GM23338 (cell line): ENCODE measurements around the gene OR10G7. TPM values are rescaled to one million over a fixed set of nuclear protein-coding genes. Genes with fewer than 3 reads are reported as not detected.
A peak's percentile ranks its signal among the peaks of the same experiment; 100 is the strongest.

Experiments
- ATAC-seq: fragments of 200-7000 bp; cut with Tn5 transposase; 3 replicates; pipeline ENCODE4 v1.9.1; 2020
- DNase-seq: peaks from one replicate; pipeline ENCODE4 v3.0.0-alpha.2; 2015; ENCODE audit warnings: low spot score
- H2AFZ ChIP-seq: fragments of 200-600 bp; sonication (generic); 2 replicates; pipeline ENCODE4 v1.8.0; 2016; ENCODE audit warnings: antibody characterized with exemption, mild to moderate bottlenecking, moderate library complexity
- H3F3A ChIP-seq: fragments of 200-600 bp; sonication (generic); replicated peaks from 2 replicates; pipeline ENCODE4 v1.8.0; 2017; ENCODE audit warnings: antibody characterized with exemption, mixed run types, low read depth
- H3K27ac ChIP-seq: fragments of 200-600 bp; sonication (generic); 2 replicates; pipeline ENCODE4 v1.6.1; 2016; ENCODE audit warnings: low read depth
- H3K27me3 ChIP-seq: fragments of 200-600 bp; sonication (generic); 2 replicates; pipeline ENCODE4 v1.8.0; 2016; ENCODE audit warnings: mild to moderate bottlenecking, mixed run types, moderate library complexity; ENCODE audit not compliant: insufficient read depth
- H3K36me3 ChIP-seq: fragments of 200-600 bp; sonication (generic); 2 replicates; pipeline ENCODE4 v1.8.0; 2016; ENCODE audit warnings: mild to moderate bottlenecking; ENCODE audit not compliant: insufficient read depth
- H3K4me1 ChIP-seq: fragments of 200-600 bp; sonication (generic); 2 replicates; pipeline ENCODE4 v1.8.0; 2016; ENCODE audit warnings: mild to moderate bottlenecking, moderate library complexity; ENCODE audit not compliant: insufficient read depth
- H3K4me2 ChIP-seq: fragments of 200-600 bp; sonication (generic); 2 replicates; pipeline ENCODE4 v1.7.1; 2017; ENCODE audit warnings: mixed run types
- H3K4me3 ChIP-seq: fragments of 200-600 bp; sonication (generic); 2 replicates; pipeline ENCODE4 v1.6.1; 2016; ENCODE audit warnings: mixed run types
- H3K79me2 ChIP-seq: fragments of 200-600 bp; sonication (generic); replicated peaks from 2 replicates; pipeline ENCODE4 v1.8.0; 2017; ENCODE audit warnings: mild to moderate bottlenecking; ENCODE audit not compliant: insufficient read depth
- H3K9me2 ChIP-seq: fragments of 200-600 bp; sonication (generic); 2 replicates; pipeline ENCODE4 v1.8.0; 2017; ENCODE audit not compliant: insufficient read depth
- H4K20me1 ChIP-seq: fragments of 200-600 bp; sonication (generic); replicated peaks from 2 replicates; pipeline ENCODE4 v1.8.0; 2017; ENCODE audit warnings: mild to moderate bottlenecking; ENCODE audit not compliant: insufficient read depth
- H3K27ac Mint-ChIP-seq: 2 replicates; pipeline ENCODE4 v1.8.0; 2020; ENCODE audit warnings: inconsistent platforms, mild to moderate bottlenecking, moderate library complexity, mixed read lengths
- H3K27me3 Mint-ChIP-seq: 3 replicates; pipeline ENCODE4 v1.8.0; 2022; ENCODE audit warnings: low read depth, mild to moderate bottlenecking, moderate library complexity, mixed read lengths, inconsistent platforms; ENCODE audit not compliant: insufficient read depth, poor library complexity
- H3K36me3 Mint-ChIP-seq: 3 replicates; pipeline ENCODE4 v1.8.0; 2021; ENCODE audit warnings: low read depth, mild to moderate bottlenecking, inconsistent platforms, moderate library complexity, mixed read lengths
- H3K4me1 Mint-ChIP-seq: 3 replicates; pipeline ENCODE4 v1.8.0; 2020; ENCODE audit warnings: mild to moderate bottlenecking, inconsistent platforms, mixed read lengths
- H3K4me3 Mint-ChIP-seq: 3 replicates; pipeline ENCODE4 v1.8.0; 2021; ENCODE audit warnings: moderate library complexity, mild to moderate bottlenecking, inconsistent platforms, mixed read lengths
- H3K9me3 Mint-ChIP-seq: 3 replicates; pipeline ENCODE4 v1.8.0; 2020; ENCODE audit warnings: moderate library complexity, mild to moderate bottlenecking, inconsistent platforms, mixed read lengths
- EZH2 ChIP-seq: fragments of 200-600 bp; sonication (generic); IDR thresholded peaks from one replicate; pipeline ENCODE4 v1.8.0; 2017; ENCODE audit warnings: antibody characterized with exemption, mild to moderate bottlenecking, low read depth; ENCODE audit not compliant: unreplicated experiment
- EZH2phosphoT487 ChIP-seq: fragments of 200-600 bp; sonication (generic); IDR thresholded peaks from one replicate; pipeline ENCODE4 v1.8.1; 2018; ENCODE audit warnings: antibody characterized with exemption; ENCODE audit not compliant: unreplicated experiment
- NANOG ChIP-seq: IDR thresholded peaks from 2 replicates; pipeline ENCODE4 v1.6.1; 2016; ENCODE audit warnings: antibody characterized with exemption, borderline replicate concordance
- POLR2AphosphoS5 ChIP-seq: IDR thresholded peaks from 2 replicates; pipeline ENCODE4 v1.6.1; 2016; ENCODE audit warnings: antibody characterized with exemption, low read depth
- STAT1 ChIP-seq: IDR thresholded peaks from one replicate; pipeline ENCODE4 v1.6.1; 2016; ENCODE audit warnings: antibody characterized with exemption; ENCODE audit not compliant: unreplicated experiment
- ZNF114 ChIP-seq: fragments of 250-450 bp; sonication (Bioruptor Pico); IDR thresholded peaks from 2 replicates; pipeline ENCODE4 v1.5.0; 2020; ENCODE audit warnings: mild to moderate bottlenecking, moderate library complexity
- ZNF331 ChIP-seq: fragments of 250-450 bp; sonication (Bioruptor Pico); IDR thresholded peaks from 2 replicates; pipeline ENCODE4 v1.5.0; 2020; ENCODE audit warnings: low read depth, mild to moderate bottlenecking, moderate library complexity
- ZNF462 ChIP-seq: fragments of 250-450 bp; sonication (Bioruptor Pico); IDR thresholded peaks from 2 replicates; pipeline ENCODE4 v1.5.0; 2020; ENCODE audit warnings: mild to moderate bottlenecking, moderate library complexity
- polyA plus RNA-seq: library from polyadenylated mRNA; unstranded; fragments of >200 nt; fragmentation: Nextera tagmentation; extraction: Ambion mirVana; gene quantifications from 2 replicates; pipeline ENCODE4 v1.2.1, GENCODE V29; 2016
- total RNA-seq: library from RNA; depleted of rRNA; stranded (reverse); fragments of >200 nt; shearing (Covaris generic); gene quantifications from 2 replicates; pipeline ENCODE4 v1.2.3, GENCODE V29; 2014
- TF ChIP-seq, protein P1 (sequence below): IDR thresholded peaks from 2 replicates; pipeline ENCODE4 v1.6.1; 2016; ENCODE audit warnings: antibody characterized with exemption
- TF ChIP-seq, protein P2 (sequence below): IDR thresholded peaks from one replicate; pipeline ENCODE4 v1.6.1; 2018; ENCODE audit warnings: antibody characterized with exemption; ENCODE audit not compliant: unreplicated experiment

Gene OR10G7
- total and polyA plus RNA-seq, 2 experiments from 2014 or later: not detected

GRCh38 chr11:124075492-124075840 is 34.3 kb upstream of the OR10G7 start:
- H3K27me3 ChIP-seq: no peaks in the 10 kb centered on the region
- H3K27ac ChIP-seq: no peak overlapping the region
- ATAC-seq (no peak), DNase-seq (no peak)
- H3K4me2 ChIP-seq: peak overlapping the region; percentile 72; the same call in 1 of the 2 replicates
- Mint-ChIP-seq H3K27ac (no peak overlapping the region), H3K4me3 (no peak overlapping the region), H3K36me3 (no peaks in the 10 kb centered on the region; the same call in 2 of the 3 replicates), H3K4me1 (peaks cover 9% of the 10 kb centered on the region), H3K9me3 (no peaks in the 10 kb centered on the region), H3K27me3 (peaks cover 2% of the 10 kb centered on the region)
- H4K20me1 ChIP-seq: no peaks in the 10 kb centered on the region
- peak overlapping the region; percentile 76; the same call in 1 of the 2 replicates for H3K4me3 ChIP-seq
- no peaks in the 10 kb centered on the region for H3K79me2 ChIP-seq
- H3K36me3 ChIP-seq: no peaks in the 10 kb centered on the region
- no peaks in the 10 kb centered on the region for H3F3A ChIP-seq
- peaks cover 5% of the 10 kb centered on the region; the same call in 1 of the 2 replicates for H3K4me1 ChIP-seq
- peak overlapping the region; percentile 87 for H2AFZ ChIP-seq
- no peak for TF ChIP-seq EZH2phosphoT487
- H3K9me2 ChIP-seq: no peaks in the 10 kb centered on the region

- H3K4me3 Mint-ChIP-seq: no peak overlapping the region
- Histone ChIP-seq H2AFZ (peak overlapping the region; percentile 8; the same call in 1 of the 2 replicates), H3K4me2 (no peak overlapping the region), H3K4me3 (no peak overlapping the region), H4K20me1 (no peaks in the 10 kb centered on the region), H3K27ac (no peak overlapping the region), H3K27me3 (no peaks in the 10 kb centered on the region), H3F3A (no peaks in the 10 kb centered on the region), H3K9me2 (no peaks in the 10 kb centered on the region), H3K4me1 (peaks cover 9% of the 10 kb centered on the region), H3K79me2 (no peaks in the 10 kb centered on the region), H3K36me3 (no peaks in the 10 kb centered on the region)
- ATAC-seq: no peak
- no peak for DNase-seq
- H3K9me3 Mint-ChIP-seq: no peaks in the 10 kb centered on the region
- H3K36me3 Mint-ChIP-seq: no peaks in the 10 kb centered on the region; the same call in 2 of the 3 replicates
- H3K27ac Mint-ChIP-seq: no peak overlapping the region
- H3K4me1 Mint-ChIP-seq: peaks cover 13% of the 10 kb centered on the region
- H3K27me3 Mint-ChIP-seq: no peaks in the 10 kb centered on the region
- TF ChIP-seq, protein P1, sequence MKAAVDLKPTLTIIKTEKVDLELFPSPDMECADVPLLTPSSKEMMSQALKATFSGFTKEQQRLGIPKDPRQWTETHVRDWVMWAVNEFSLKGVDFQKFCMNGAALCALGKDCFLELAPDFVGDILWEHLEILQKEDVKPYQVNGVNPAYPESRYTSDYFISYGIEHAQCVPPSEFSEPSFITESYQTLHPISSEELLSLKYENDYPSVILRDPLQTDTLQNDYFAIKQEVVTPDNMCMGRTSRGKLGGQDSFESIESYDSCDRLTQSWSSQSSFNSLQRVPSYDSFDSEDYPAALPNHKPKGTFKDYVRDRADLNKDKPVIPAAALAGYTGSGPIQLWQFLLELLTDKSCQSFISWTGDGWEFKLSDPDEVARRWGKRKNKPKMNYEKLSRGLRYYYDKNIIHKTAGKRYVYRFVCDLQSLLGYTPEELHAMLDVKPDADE: no peak
- TF ChIP-seq POLR2AphosphoS5 (no peak), STAT1 (no peak), ZNF462 (CRISPR knock-in tag) (no peak), ZNF331 (CRISPR knock-in tag) (no peak), NANOG (no peak), ZNF114 (no peak), EZH2 (no peak)
- TF ChIP-seq, protein P2, sequence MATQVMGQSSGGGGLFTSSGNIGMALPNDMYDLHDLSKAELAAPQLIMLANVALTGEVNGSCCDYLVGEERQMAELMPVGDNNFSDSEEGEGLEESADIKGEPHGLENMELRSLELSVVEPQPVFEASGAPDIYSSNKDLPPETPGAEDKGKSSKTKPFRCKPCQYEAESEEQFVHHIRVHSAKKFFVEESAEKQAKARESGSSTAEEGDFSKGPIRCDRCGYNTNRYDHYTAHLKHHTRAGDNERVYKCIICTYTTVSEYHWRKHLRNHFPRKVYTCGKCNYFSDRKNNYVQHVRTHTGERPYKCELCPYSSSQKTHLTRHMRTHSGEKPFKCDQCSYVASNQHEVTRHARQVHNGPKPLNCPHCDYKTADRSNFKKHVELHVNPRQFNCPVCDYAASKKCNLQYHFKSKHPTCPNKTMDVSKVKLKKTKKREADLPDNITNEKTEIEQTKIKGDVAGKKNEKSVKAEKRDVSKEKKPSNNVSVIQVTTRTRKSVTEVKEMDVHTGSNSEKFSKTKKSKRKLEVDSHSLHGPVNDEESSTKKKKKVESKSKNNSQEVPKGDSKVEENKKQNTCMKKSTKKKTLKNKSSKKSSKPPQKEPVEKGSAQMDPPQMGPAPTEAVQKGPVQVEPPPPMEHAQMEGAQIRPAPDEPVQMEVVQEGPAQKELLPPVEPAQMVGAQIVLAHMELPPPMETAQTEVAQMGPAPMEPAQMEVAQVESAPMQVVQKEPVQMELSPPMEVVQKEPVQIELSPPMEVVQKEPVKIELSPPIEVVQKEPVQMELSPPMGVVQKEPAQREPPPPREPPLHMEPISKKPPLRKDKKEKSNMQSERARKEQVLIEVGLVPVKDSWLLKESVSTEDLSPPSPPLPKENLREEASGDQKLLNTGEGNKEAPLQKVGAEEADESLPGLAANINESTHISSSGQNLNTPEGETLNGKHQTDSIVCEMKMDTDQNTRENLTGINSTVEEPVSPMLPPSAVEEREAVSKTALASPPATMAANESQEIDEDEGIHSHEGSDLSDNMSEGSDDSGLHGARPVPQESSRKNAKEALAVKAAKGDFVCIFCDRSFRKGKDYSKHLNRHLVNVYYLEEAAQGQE: no peak
Measured at GRCh38 chr11:124074554-124074953, 33.4 kb upstream of the OR10G7 start.
